Transverse colon (tissue), 4 donors: ENCODE measurements around the gene FOCAD. TPM values are rescaled to one million over a fixed set of nuclear protein-coding genes. Genes with fewer than 3 reads are reported as not detected.
"Not testable (repeated sequence)": the region's sequence is repeated elsewhere in the genome, so short reads cannot be mapped to it uniquely, and the experiment has no call there.

ENCODE experiments used
- DNase-seq: peaks from one replicate; pipeline ENCODE4 v3.0.0-alpha.2; 2019
- H3K27ac ChIP-seq, 4 donors: fragments of 200-600 bp; sonication (generic); 2 replicates each; pipeline ENCODE4 v1.5.1; 2016 to 2018; ENCODE audit warnings: inconsistent platforms in 4 of 4
- H3K27me3 ChIP-seq: fragments of 200-600 bp; sonication (generic); 2 replicates; pipeline ENCODE4 v1.5.1; 2017; ENCODE audit warnings: inconsistent platforms
- H3K36me3 ChIP-seq, 4 donors: fragments of 200-600 bp; sonication (generic); 2 replicates each; pipeline ENCODE4 v1.5.1; 2017 to 2019; ENCODE audit warnings: inconsistent platforms in 4 of 4
- H3K4me1 ChIP-seq, 4 donors: fragments of 200-600 bp; sonication (generic); 2 replicates each; pipeline ENCODE4 v1.5.1; 2017 to 2020; ENCODE audit warnings: inconsistent platforms in 4 of 4
- H3K4me3 ChIP-seq, 4 donors: fragments of 200-600 bp; sonication (generic); 1 replicate in 1 of 4; 2 replicates in 3 of 4; pipeline versions ENCODE4 v1.5.1 to v1.6.1; 2017 to 2019; ENCODE audit warnings: inconsistent platforms in 4 of 4
- H3K9me3 ChIP-seq, 2 donors: fragments of 200-600 bp; sonication (generic); 2 replicates each; pipeline ENCODE4 v1.5.1; 2017 to 2019; ENCODE audit warnings: inconsistent platforms in 2 of 2
- CTCF ChIP-seq, 5 experiments: fragments of 200-600 bp in 3 of 5; fragments of 450-650 bp in 2 of 5; sonication (generic) in 3 of 5; IDR thresholded peaks; 1 replicate in 2 of 5; 2 replicates in 3 of 5; pipeline ENCODE4 v1.5.1; 2016 to 2017; ENCODE audit warnings: antibody characterized with exemption in 5 of 5, inconsistent platforms in 3 of 5, mild to moderate bottlenecking in 2 of 5, moderate library complexity in 1 of 5
- EP300 ChIP-seq: sonication (generic); formaldehyde crosslinking; IDR thresholded peaks from one replicate; pipeline ENCODE4 v1.6.1; 2017; ENCODE audit warnings: antibody characterized with exemption, low read depth
- POLR2A ChIP-seq: fragments of 450-650 bp; IDR thresholded peaks from one replicate; pipeline ENCODE4 v1.6.1; 2016; ENCODE audit warnings: antibody characterized with exemption, mild to moderate bottlenecking, moderate library complexity
- POLR2AphosphoS5 ChIP-seq, 3 donors: sonication (generic); formaldehyde crosslinking; IDR thresholded peaks; one replicate each; pipeline ENCODE4 v1.6.1; 2016; ENCODE audit warnings: antibody characterized with exemption in 3 of 3
- WGBS, 2 donors: methylation state at CpG; one replicate each; pipeline ENCODE4 v1.1.5; 2018; ENCODE audit warnings: low coverage in 1 of 2; 5-methylcytosine and 5-hydroxymethylcytosine counted together
- in situ Hi-C, 4 donors: fragments of 200-750 bp; cut with MboI; loops; one replicate each; pipeline versions ENCODE4 v1.15.0 to v1.15.1; 2017; ENCODE audit warnings: low sequenced_read_pairs in 3 of 4, low pct_ligation_motif_present in 1 of 4, low pct_unique_long_range_greater_than_20kb in 1 of 4
- intact Hi-C: fragments of 100-400 bp; cut with DNase I; formaldehyde crosslinking; loops from one replicate; pipeline ENCODE4 v1.15.1; 2023; ENCODE audit warnings: low total_unique reads
- total RNA-seq, 4 donors: library from RNA; depleted of rRNA; stranded (reverse); fragments of >200 nt; gene quantifications; one replicate each; pipeline ENCODE4 v1.1.0, GENCODE V29; 2016

Gene FOCAD
- total RNA-seq, 4 donors from 2014 or later, result 7.8 to 41.2 (median 32.0) TPM

DNA sequence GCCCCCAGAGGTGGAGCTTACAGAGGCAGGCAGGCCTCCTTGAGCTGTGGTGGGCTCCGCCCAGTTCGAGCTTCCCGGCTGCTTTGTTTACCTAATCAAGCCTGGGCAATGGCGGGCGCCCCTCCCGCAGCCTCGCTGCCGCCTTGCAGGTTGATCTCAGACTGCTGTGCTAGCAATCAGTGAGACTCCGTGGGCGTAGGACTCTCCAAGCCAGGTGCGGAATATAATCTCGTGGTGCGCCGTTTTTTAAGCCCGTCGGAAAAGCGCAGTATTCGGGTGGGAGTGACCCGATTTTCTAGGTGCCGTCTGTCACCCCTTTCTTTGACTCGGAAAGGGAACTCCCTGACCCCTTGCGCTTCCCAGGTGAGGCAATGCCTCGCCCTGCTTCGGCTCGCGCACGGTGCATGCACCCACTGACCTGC is 25.8 kb upstream of the FOCAD start:
- in situ Hi-C loops, result not testable (repeated sequence)

GRCh38 chr9:20658677-20659473 is 25.2 kb upstream of the FOCAD start:
- H3K36me3 ChIP-seq, result no peaks in the 10 kb centered on the region
- in situ Hi-C loops, result no loop called here
- intact Hi-C loops, result no loop called here
- H3K4me1 ChIP-seq, result peaks cover 0 to 23% (median 0%) of the 10 kb centered on the region in 4 donors
- H3K4me3 ChIP-seq, result peak overlapping the region; percentile 29 to 55 (median 36)
- TF ChIP-seq POLR2AphosphoS5 (IDR thresholded peaks at IDR 0.05) (no peak), EP300 (no peak), CTCF (IDR thresholded peaks at IDR 0.05) (no peak), POLR2A (no peak)
- H3K27ac ChIP-seq, result peak overlapping the region; percentile 50 to 77 (median 66)
- no peak for DNase-seq
- H3K27me3 ChIP-seq, result no peaks in the 10 kb centered on the region
- 69 to 89% methylated on average over 3 to 13 of the region's 13 CpGs for WGBS, 2 donors
- H3K9me3 ChIP-seq, result no peaks in the 10 kb centered on the region

More for the DNA sequence above, 25.8 kb upstream of the FOCAD start:
- H3K27me3 ChIP-seq, H3K9me3 ChIP-seq, H3K36me3 ChIP-seq, intact Hi-C loops: not testable (repeated sequence)
- WGBS, 2 donors, result 37% methylated on average over 27 of the region's 27 CpGs; no CpG with 5 or more reads in 1 of the 2 donors
- Histone ChIP-seq H3K4me1 (peaks cover 0 to 23% (median 0%) of the 10 kb centered on the region in 4 donors), H3K27ac (peak overlapping the region; percentile 50 to 77 (median 66)), H3K4me3 (peak overlapping the region; percentile 29 to 55 (median 36))
- peak; percentile 51 for TF ChIP-seq POLR2A
- DNase-seq, result peak; percentile 48

GRCh38 chr9:20659474-20659967 is 24.5 kb upstream of the FOCAD start:
- Histone ChIP-seq H3K27me3 (no peaks in the 10 kb centered on the region), H3K36me3 (no peaks in the 10 kb centered on the region), H3K4me1 (peaks cover 0 to 23% (median 0%) of the 10 kb centered on the region in 4 donors), H3K9me3 (no peaks in the 10 kb centered on the region), H3K27ac (no peak overlapping the region), H3K4me3 (no peak overlapping the region)
- no peak for DNase-seq
- in situ Hi-C loops, result no loop called here
- TF ChIP-seq EP300 (no peak), POLR2A (no peak), POLR2AphosphoS5 (IDR thresholded peaks at IDR 0.05) (no peak), CTCF (IDR thresholded peaks at IDR 0.05) (no peak)
- WGBS, 2 donors, result 60 to 89% methylated on average over 2 of the region's 2 CpGs
- intact Hi-C loops, result no loop called here

DNA sequence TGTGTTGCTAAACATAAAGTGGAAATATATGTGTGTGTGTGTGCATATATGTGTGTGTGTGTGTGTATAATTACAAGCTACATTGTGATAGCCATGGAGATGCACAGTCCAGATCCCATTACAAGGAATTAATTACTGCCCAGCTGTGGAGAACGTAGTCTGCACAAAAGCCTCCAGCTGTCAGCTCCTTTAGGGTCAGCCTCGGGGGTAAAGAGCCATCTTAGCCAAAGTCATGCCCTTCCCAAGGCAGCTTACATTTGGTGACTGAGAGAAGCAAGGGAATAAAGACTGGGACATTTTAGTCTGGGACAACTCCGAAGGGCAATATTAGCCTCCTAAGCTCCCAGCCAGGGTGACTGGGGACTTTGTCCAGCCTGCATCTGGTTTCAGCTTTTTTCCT is 21.9 kb upstream of the FOCAD start:
- Histone ChIP-seq H3K36me3 (no peaks in the 10 kb centered on the region), H3K4me3 (no peak overlapping the region), H3K4me1 (peaks cover 0 to 23% (median 0%) of the 10 kb centered on the region in 4 donors), H3K9me3 (no peaks in the 10 kb centered on the region), H3K27me3 (no peaks in the 10 kb centered on the region), H3K27ac (no peak overlapping the region)
- no peak for TF ChIP-seq EP300
- TF ChIP-seq POLR2AphosphoS5 (IDR thresholded peaks at IDR 0.05), result no peak
- no peak for TF ChIP-seq CTCF (IDR thresholded peaks at IDR 0.05)
- no peak for TF ChIP-seq POLR2A
- intact Hi-C loops, result no loop called here
- 76 to 83% methylated on average over 3 of the region's 3 CpGs for WGBS, 2 donors
- in situ Hi-C loops, result no loop called here
- DNase-seq, result no peak
